SK-N-SH (cell line): ENCODE measurements around the gene JAML.

Experiments used
- CTCF ChIP-seq: fragments of 200-600 bp; sonication (generic); IDR thresholded peaks from 2 replicates; pipeline ENCODE4 v1.6.1; 2017; ENCODE audit warnings: antibody characterized with exemption, mild to moderate bottlenecking, moderate library complexity
- TAF1 ChIP-seq: IDR thresholded peaks from 2 replicates; pipeline ENCODE4 v1.6.1; 2012; ENCODE audit warnings: low read depth, mild to moderate bottlenecking, low read length, moderate library complexity, borderline replicate concordance
- ZBTB33 ChIP-seq: IDR thresholded peaks from 2 replicates; pipeline ENCODE4 v1.4.0; 2012; ENCODE audit warnings: low read depth, borderline replicate concordance

GRCh38 chr11:118214210-118214914 is 10.4 kb downstream of the JAML start:
- TF ChIP-seq CTCF (no peak), ZBTB33 (no peak), TAF1 (no peak)
